ENCODE data around the gene LAMTOR4. TPM values are rescaled to one million over a fixed set of nuclear protein-coding genes. Genes with fewer than 3 reads are reported as not detected.

LAMTOR4 gene
- total and polyA plus RNA-seq, 2 of the 13 experiments (the other 11 are each of a cell fraction or from before 2014, with no cell fraction given), result 115 to 118 TPM

DNA sequence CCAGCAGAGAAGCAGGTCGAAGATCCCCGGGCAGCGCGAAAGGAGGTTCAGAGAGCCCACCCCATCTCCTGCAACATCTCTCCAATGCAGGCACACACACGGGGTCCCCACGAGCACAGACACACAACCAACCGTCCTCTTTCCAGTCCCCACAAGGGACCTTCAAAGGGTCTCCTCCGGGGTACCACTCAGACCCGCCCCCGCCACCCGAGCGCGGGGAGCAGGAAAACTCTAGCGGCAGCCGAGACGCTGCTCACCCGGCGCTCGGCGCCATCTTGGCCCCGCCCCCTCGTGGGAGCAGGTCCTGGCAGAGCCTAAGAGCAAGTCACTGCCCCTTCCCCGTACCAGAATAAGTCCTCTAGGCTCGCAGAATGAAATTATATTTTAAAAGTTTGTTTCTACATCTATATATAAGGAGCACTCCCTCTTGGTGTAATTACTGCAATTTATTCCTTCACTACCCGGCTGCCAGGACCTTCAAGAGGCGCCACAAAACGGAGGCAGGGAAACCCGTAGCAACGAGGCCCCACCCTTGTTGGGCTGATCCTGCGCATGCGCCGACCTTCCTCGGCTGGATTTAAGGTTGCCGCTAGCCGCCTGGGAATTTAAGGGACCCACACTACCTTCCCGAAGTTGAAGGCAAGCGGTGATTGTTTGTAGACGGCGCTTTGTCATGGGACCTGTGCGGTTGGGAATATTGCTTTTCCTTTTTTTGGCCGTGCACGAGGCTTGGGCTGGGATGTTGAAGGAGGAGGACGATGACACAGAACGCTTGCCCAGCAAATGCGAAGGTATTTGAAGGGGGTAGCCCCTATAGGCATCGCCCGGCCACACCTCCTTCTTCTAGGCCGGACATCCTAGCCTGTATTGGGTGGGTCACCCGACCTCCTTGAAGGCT lies 29.4 kb upstream of the LAMTOR4 start, which contains the start of the genes CNPY4 and TAF6 (continued):
- TF ChIP-seq ZNF816 (CRISPR knock-in tag; IDR thresholded peaks at IDR 0.05; ENCODE audit: borderline replicate concordance) (no peak), SP2 (CRISPR knock-in tag; IDR thresholded peaks at IDR 0.05) (no peak), XRCC5 (optimal IDR thresholded peaks at IDR 0.05; ENCODE audit: low read length) (peak; percentile 16), ZNF660 (CRISPR knock-in tag; IDR thresholded peaks at IDR 0.05; ENCODE audit: borderline replicate concordance, low read depth) (0 out of 2 replicates have a peak, but pooled peaks have one; percentile 28), RARG (CRISPR knock-in tag; IDR thresholded peaks at IDR 0.05; ENCODE audit: low read depth) (no peak), ZC3H4 (CRISPR knock-in tag; IDR thresholded peaks at IDR 0.05; ENCODE audit: borderline replicate concordance) (no peak), ZNF44 (CRISPR knock-in tag; IDR thresholded peaks at IDR 0.05) (peak; percentile 74; the same call in 1 of the 2 replicates), POGZ (CRISPR knock-in tag; IDR thresholded peaks at IDR 0.05) (0 out of 2 replicates have a peak, but pooled peaks have one; percentile 7), CCDC6 (CRISPR knock-in tag; IDR thresholded peaks at IDR 0.05) (0 out of 2 replicates have a peak, but pooled peaks have one; percentile 61), PRPF4 (IDR thresholded peaks at IDR 0.05; ENCODE audit: low read depth, low read length, poor library complexity, severe bottlenecking) (no peak), ZFP36L2 (CRISPR knock-in tag; IDR thresholded peaks at IDR 0.05) (no peak), HNRNPLL (IDR thresholded peaks at IDR 0.05; ENCODE audit: low read depth, low read length, poor library complexity, severe bottlenecking) (peak; percentile 44), HNF4A (CRISPR knock-in tag; IDR thresholded peaks at IDR 0.05) (no peak), ZFP1 (CRISPR knock-in tag; IDR thresholded peaks at IDR 0.05) (no peak), BRCA1 (CRISPR knock-in tag; IDR thresholded peaks at IDR 0.05) (peak; percentile 75; the same call in 1 of the 2 replicates), PAWR (CRISPR knock-in tag; IDR thresholded peaks at IDR 0.05; ENCODE audit: borderline replicate concordance) (no peak), BORCS8-MEF2B (CRISPR knock-in tag; IDR thresholded peaks at IDR 0.05) (peak; percentile 77; the same call in 1 of the 2 replicates), ZNF7 (CRISPR knock-in tag; IDR thresholded peaks at IDR 0.05) (no peak; the same call in 1 of the 2 replicates), NCOA1 (CRISPR knock-in tag; IDR thresholded peaks at IDR 0.05) (no peak), ZNF367 (CRISPR knock-in tag; IDR thresholded peaks at IDR 0.05; ENCODE audit: borderline replicate concordance) (0 out of 2 replicates have a peak, but pooled peaks have one; percentile 26), DMAP1 (CRISPR knock-in tag; IDR thresholded peaks at IDR 0.05) (peak; percentile 76; the same call in 1 of the 2 replicates)
- TF ChIP-seq, protein P1, sequence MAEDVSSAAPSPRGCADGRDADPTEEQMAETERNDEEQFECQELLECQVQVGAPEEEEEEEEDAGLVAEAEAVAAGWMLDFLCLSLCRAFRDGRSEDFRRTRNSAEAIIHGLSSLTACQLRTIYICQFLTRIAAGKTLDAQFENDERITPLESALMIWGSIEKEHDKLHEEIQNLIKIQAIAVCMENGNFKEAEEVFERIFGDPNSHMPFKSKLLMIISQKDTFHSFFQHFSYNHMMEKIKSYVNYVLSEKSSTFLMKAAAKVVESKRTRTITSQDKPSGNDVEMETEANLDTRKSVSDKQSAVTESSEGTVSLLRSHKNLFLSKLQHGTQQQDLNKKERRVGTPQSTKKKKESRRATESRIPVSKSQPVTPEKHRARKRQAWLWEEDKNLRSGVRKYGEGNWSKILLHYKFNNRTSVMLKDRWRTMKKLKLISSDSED (CRISPR knock-in tag; IDR thresholded peaks at IDR 0.05), result 0 out of 2 replicates have a peak, but pooled peaks have one; percentile 21
- TF ChIP-seq, protein P2, sequence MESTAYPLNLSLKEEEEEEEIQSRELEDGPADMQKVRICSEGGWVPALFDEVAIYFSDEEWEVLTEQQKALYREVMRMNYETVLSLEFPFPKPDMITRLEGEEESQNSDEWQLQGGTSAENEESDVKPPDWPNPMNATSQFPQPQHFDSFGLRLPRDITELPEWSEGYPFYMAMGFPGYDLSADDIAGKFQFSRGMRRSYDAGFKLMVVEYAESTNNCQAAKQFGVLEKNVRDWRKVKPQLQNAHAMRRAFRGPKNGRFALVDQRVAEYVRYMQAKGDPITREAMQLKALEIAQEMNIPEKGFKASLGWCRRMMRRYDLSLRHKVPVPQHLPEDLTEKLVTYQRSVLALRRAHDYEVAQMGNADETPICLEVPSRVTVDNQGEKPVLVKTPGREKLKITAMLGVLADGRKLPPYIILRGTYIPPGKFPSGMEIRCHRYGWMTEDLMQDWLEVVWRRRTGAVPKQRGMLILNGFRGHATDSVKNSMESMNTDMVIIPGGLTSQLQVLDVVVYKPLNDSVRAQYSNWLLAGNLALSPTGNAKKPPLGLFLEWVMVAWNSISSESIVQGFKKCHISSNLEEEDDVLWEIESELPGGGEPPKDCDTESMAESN (CRISPR knock-in tag; conservative IDR thresholded peaks at IDR 0.05), result 0 out of 2 replicates have a peak, but pooled peaks have one; percentile 2
- TF ChIP-seq, protein P3, sequence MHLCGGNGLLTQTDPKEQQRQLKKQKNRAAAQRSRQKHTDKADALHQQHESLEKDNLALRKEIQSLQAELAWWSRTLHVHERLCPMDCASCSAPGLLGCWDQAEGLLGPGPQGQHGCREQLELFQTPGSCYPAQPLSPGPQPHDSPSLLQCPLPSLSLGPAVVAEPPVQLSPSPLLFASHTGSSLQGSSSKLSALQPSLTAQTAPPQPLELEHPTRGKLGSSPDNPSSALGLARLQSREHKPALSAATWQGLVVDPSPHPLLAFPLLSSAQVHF (CRISPR knock-in tag; IDR thresholded peaks at IDR 0.05), result no peak
- TF ChIP-seq, protein P4, sequence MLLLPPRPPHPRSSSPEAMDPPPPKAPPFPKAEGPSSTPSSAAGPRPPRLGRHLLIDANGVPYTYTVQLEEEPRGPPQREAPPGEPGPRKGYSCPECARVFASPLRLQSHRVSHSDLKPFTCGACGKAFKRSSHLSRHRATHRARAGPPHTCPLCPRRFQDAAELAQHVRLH (CRISPR knock-in tag; IDR thresholded peaks at IDR 0.05; ENCODE audit: borderline replicate concordance, low read depth), result peak; percentile 51; the same call in 1 of the 2 replicates
